ENCODE measurements around the gene RTN4R. TPM values are rescaled to one million over a fixed set of nuclear protein-coding genes. Genes with fewer than 3 reads are reported as not detected.

RTN4R gene
- total RNA-seq, 4 donors from 2014 or later = 1.8 to 2.2 TPM; not detected in 2

DNA sequence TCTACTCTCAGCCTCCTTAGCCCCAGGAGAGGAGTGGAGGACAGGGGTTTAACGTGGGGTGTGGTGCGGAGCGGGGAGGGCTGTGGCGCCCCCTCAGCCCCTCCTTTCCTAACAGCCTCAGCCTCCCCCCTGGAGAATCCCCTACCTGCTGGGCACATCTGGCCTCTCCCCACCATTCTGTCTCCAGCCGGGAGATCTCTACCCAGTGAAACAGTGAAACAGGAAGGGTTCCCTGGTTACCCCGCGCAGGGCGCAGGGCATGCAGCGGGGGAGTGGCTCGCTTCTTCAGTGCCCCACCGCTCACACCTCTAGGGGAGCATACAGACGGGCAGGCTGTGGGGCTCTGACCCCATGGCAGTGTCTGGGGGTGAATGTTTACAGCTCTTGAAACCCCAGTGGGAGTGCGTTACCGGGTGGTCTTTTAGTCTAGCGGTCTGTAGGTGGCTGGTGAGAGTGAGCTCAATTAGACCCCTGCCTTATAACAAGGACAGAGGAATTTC, 62.6 kb downstream of the RTN4R start:
- 83% methylated on average over 10 of the region's 15 CpGs for WGBS
- intact Hi-C loops (cut with DNase I) = loop anchor here (5.0 kb wide), 1 partner anchor 47 kb away; no protein-coding TSS in a partner anchor
- Histone ChIP-seq H3K27me3 (peaks cover 0 to 10% (median 0%) of the 10 kb centered on the region in 4 donors), H3K9me3 (no peaks in the 10 kb centered on the region), H3K36me3 (no peaks in the 10 kb centered on the region), H3K27ac (replicated peaks in 1 of 4) (peak overlapping the region; percentile 61 to 75 (median 72)), H3K4me3 (peak overlapping the region in 3 of 4 donors; percentile 55 to 62 (median 55)), H3K4me1 (peaks cover 43 to 59% (median 49%) of the 10 kb centered on the region in 4 donors)
- no peak for TF ChIP-seq POLR2A (IDR thresholded peaks at IDR 0.05; ENCODE audit: low read depth)
- no peak for TF ChIP-seq EP300 (IDR thresholded peaks at IDR 0.05)
- no peak for TF ChIP-seq CTCF (IDR thresholded peaks at IDR 0.05)
- no peak for TF ChIP-seq POLR2AphosphoS5 (IDR thresholded peaks at IDR 0.05)
- no peak for DNase-seq (ENCODE audit: extremely low spot score)

DNA sequence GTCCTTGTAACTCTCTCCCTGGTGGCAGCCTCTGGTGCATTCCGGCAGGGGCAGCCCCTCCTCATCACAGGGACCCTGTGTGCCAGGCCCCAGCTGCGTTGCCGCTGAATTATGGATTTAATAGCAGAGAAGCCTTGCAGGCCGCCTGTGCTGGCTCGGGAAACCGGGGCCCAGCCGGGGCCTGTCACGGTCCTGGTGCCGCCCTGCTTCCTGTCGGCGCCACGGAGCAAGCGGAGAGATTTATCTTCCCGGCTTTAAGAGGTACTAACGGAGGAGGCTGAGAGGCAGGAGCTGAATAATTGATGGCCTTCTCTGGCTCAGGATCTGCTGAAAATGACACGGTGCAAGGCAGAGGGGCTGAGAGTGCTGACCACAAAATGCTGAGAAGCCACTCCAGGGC, 63.3 kb downstream of the RTN4R start:
- H3K36me3 ChIP-seq = no peaks in the 10 kb centered on the region
- no peaks in the 10 kb centered on the region for H3K9me3 ChIP-seq
- DNase-seq (ENCODE audit: extremely low spot score) = no peak
- H3K4me3 ChIP-seq = peak overlapping the region in 2 of 4 donors; percentile 9 to 32
- peaks cover 43 to 54% (median 49%) of the 10 kb centered on the region in 4 donors for H3K4me1 ChIP-seq
- TF ChIP-seq EP300 (IDR thresholded peaks at IDR 0.05) = no peak
- no peak for TF ChIP-seq CTCF (IDR thresholded peaks at IDR 0.05)
- TF ChIP-seq POLR2A (IDR thresholded peaks at IDR 0.05; ENCODE audit: low read depth) = no peak
- TF ChIP-seq POLR2AphosphoS5 (IDR thresholded peaks at IDR 0.05) = no peak
- H3K27me3 ChIP-seq = peaks cover 0 to 10% (median 0%) of the 10 kb centered on the region in 4 donors
- 55% methylated on average over 4 of the region's 16 CpGs for WGBS
- H3K27ac ChIP-seq (replicated peaks in 1 of 4) = peak overlapping the region; percentile 49 to 75 (median 67)
- intact Hi-C loops (cut with DNase I) = loop anchor here (5.0 kb wide), 1 partner anchor 47 kb away; no protein-coding TSS in a partner anchor

- Histone ChIP-seq H3K27me3 (peaks cover 0 to 10% (median 0%) of the 10 kb centered on the region in 4 donors), H3K36me3 (no peaks in the 10 kb centered on the region), H3K27ac (replicated peaks in 1 of 4) (peak overlapping the region; percentile 49 to 75 (median 67)), H3K4me3 (peak overlapping the region in 2 of 4 donors; percentile 9 to 32), H3K4me1 (peaks cover 43 to 54% (median 49%) of the 10 kb centered on the region in 4 donors), H3K9me3 (no peaks in the 10 kb centered on the region)
- 50% methylated on average over 2 of the region's 8 CpGs for WGBS
- intact Hi-C loops (cut with DNase I) = no loop called here
- no peak for DNase-seq (ENCODE audit: extremely low spot score)
- TF ChIP-seq POLR2A (IDR thresholded peaks at IDR 0.05; ENCODE audit: low read depth) (no peak), CTCF (IDR thresholded peaks at IDR 0.05) (no peak), EP300 (IDR thresholded peaks at IDR 0.05) (no peak), POLR2AphosphoS5 (IDR thresholded peaks at IDR 0.05) (no peak)
These were observed 63.8 kb downstream of the RTN4R start for GRCh38 chr22:20204311-20204710.

DNA sequence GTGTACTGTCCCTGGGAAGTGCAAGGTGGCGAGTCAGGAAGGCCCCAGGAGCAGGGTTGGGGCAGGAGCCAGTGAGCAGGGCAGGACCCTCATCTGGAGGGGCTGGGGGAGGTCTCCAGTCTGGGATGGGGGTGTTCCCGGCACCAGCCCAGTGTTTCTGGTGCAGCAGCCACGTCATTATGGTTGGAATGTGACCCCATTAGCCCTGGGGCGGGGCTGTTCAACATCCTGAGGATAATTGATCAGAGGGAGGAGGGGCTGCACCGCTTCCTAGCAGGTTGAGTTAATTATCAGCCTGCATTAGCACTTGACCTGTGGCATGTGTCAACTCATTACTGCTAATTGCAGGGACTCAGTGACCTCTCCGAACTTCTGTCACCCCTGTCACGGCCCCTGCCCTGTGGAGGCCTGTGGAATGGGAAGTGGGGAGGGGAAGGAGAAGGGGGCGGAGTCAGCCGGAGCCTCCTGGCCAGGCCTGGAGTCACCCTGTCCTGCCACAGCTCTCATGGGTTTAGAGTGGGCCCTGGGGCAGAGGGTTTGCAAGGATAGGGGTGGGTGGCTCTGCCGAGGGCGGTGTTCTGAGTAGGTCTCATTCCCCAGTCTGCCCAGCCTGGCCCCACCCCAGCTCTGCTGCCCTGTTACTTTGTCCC, 64.4 kb downstream of the RTN4R start:
- intact Hi-C loops (cut with DNase I) = no loop called here
- no peak for TF ChIP-seq EP300 (IDR thresholded peaks at IDR 0.05)
- TF ChIP-seq POLR2AphosphoS5 (IDR thresholded peaks at IDR 0.05) = peak; percentile 18 to 28
- no peak for DNase-seq (ENCODE audit: extremely low spot score)
- Histone ChIP-seq H3K36me3 (no peaks in the 10 kb centered on the region), H3K27ac (replicated peaks in 1 of 4) (peak overlapping the region; percentile 49 to 75 (median 67)), H3K9me3 (no peaks in the 10 kb centered on the region), H3K4me1 (peaks cover 43 to 54% (median 49%) of the 10 kb centered on the region in 4 donors), H3K4me3 (peak overlapping the region in 2 of 4 donors; percentile 9 to 32), H3K27me3 (peaks cover 0 to 10% (median 0%) of the 10 kb centered on the region in 4 donors)
- WGBS = 69% methylated on average over 11 of the region's 11 CpGs

DNA sequence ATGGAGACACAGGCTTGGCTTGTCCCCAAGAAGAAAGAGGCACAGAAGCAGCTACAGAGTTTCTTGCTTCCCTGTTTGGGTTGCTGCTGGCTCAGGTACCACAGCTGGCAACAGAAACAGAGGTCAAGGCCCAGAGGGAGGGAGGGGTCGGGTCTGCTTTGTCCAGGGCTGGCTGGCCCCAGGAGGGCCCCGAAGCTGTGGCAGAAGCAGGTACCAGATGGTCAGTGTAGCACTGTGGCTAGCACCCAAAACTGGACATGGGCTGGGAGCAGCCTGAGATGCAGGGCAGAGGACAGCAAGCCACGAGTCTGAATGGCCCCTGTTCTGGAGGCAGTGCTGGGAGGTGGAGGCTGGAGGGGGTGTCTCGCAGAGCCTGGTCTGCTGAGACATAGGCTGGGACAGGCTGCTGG, 65.0 kb downstream of the RTN4R start:
- Histone ChIP-seq H3K4me3 (no peak overlapping the region), H3K27me3 (peaks cover 0 to 10% (median 0%) of the 10 kb centered on the region in 4 donors), H3K27ac (replicated peaks in 1 of 4) (peak overlapping the region; percentile 6 to 75 (median 49)), H3K9me3 (no peaks in the 10 kb centered on the region), H3K4me1 (peaks cover 43 to 53% (median 49%) of the 10 kb centered on the region in 4 donors), H3K36me3 (no peaks in the 10 kb centered on the region)
- no peak for DNase-seq (ENCODE audit: extremely low spot score)
- 52% methylated on average over 4 of the region's 4 CpGs for WGBS
- TF ChIP-seq CTCF (IDR thresholded peaks at IDR 0.05) (no peak), POLR2AphosphoS5 (IDR thresholded peaks at IDR 0.05) (no peak), POLR2A (IDR thresholded peaks at IDR 0.05; ENCODE audit: low read depth) (no peak), EP300 (IDR thresholded peaks at IDR 0.05) (no peak)
- intact Hi-C loops (cut with DNase I) = no loop called here
